GM12878 (cell line): Measurements from ENCODE around the gene UXT. TPM values are rescaled to one million over a fixed set of nuclear protein-coding genes. Genes with fewer than 3 reads are reported as not detected.

Source experiments
- CHD2 ChIP-seq: IDR thresholded peaks from 2 replicates; pipeline ENCODE4 v1.6.1; 2011; ENCODE audit warnings: low read depth, low read length, improper control_type of control experiment, borderline replicate concordance
- CREM ChIP-seq: IDR thresholded peaks from 2 replicates; pipeline ENCODE4 v1.6.1; 2014; ENCODE audit warnings: antibody characterized with exemption, low read depth
- EED ChIP-seq: sonication (generic); IDR thresholded peaks from 2 replicates; pipeline ENCODE4 v1.6.1; 2016; ENCODE audit warnings: antibody characterized with exemption, low read depth
- EGR1 ChIP-seq, 2 experiments: IDR thresholded peaks; 1 replicate in 1 of 2; 2 replicates in 1 of 2; pipeline ENCODE4 v1.6.1; 2011 to 2012; ENCODE audit warnings: low read depth in 2 of 2, low read length in 2 of 2, borderline replicate concordance in 1 of 2, mild to moderate bottlenecking in 1 of 2, moderate library complexity in 1 of 2
- EP300 ChIP-seq, 2 experiments: fragments of 150-350 bp in 1 of 2; IDR thresholded peaks; 2 replicates each; pipeline ENCODE4 v1.6.1; 2011 to 2012; ENCODE audit warnings: low read depth in 2 of 2, low read length in 2 of 2, borderline replicate concordance in 1 of 2, improper control_type of control experiment in 1 of 2, inconsistent platforms in 1 of 2; ENCODE audit not compliant: control insufficient read depth in 1 of 2
- IKZF1 ChIP-seq: fragments of 450-650 bp; conservative IDR thresholded peaks from 2 replicates; pipeline ENCODE4 v1.6.1; 2017; ENCODE audit warnings: antibody characterized with exemption, mild to moderate bottlenecking
- IRF4 ChIP-seq: IDR thresholded peaks from 2 replicates; pipeline ENCODE4 v1.6.1; 2011; ENCODE audit warnings: low read depth, low read length
- MYB ChIP-seq: fragments of 150-350 bp; IDR thresholded peaks from 2 replicates; pipeline ENCODE4 v1.6.1; 2014; ENCODE audit warnings: mild to moderate bottlenecking, low read depth, low read length, borderline replicate concordance
- NBN ChIP-seq: fragments of 450-650 bp; IDR thresholded peaks from 2 replicates; pipeline ENCODE4 v1.6.1; 2016
- NFXL1 ChIP-seq: fragments of 450-650 bp; IDR thresholded peaks from 2 replicates; pipeline ENCODE4 v1.6.1; 2017; ENCODE audit warnings: antibody characterized with exemption, mild to moderate bottlenecking, borderline replicate concordance
- POLR2AphosphoS2 ChIP-seq: IDR thresholded peaks from 2 replicates; pipeline ENCODE4 v1.6.1; 2011; ENCODE audit warnings: low read depth, mild to moderate bottlenecking, low read length, improper control_type of control experiment, moderate library complexity
- RFX5 ChIP-seq: IDR thresholded peaks from 2 replicates; pipeline ENCODE4 v1.6.1; 2011; ENCODE audit warnings: low read depth, low read length, improper control_type of control experiment
- SRF ChIP-seq, 2 experiments: IDR thresholded peaks; 2 replicates each; pipeline ENCODE4 v1.6.1; 2011; ENCODE audit warnings: low read depth in 2 of 2, low read length in 2 of 2, mild to moderate bottlenecking in 1 of 2, moderate library complexity in 1 of 2
- TCF12 ChIP-seq: IDR thresholded peaks from 2 replicates; pipeline ENCODE4 v1.6.1; 2011; ENCODE audit warnings: low read depth, mild to moderate bottlenecking, low read length
- WRNIP1 ChIP-seq: IDR thresholded peaks from 2 replicates; pipeline ENCODE4 v1.6.1; 2011; ENCODE audit warnings: low read depth, low read length, improper control_type of control experiment, borderline replicate concordance
- polyA plus RNA-seq, 11 experiments: library from polyadenylated mRNA; depleted of rRNA in 4 of 11; unstranded in 6 of 11; stranded (reverse) in 5 of 11; fragments of >200 nt; fragmentation: Nextera tagmentation in 4 of 11; fragmentation: Illumina TruSeq in 1 of 11; extraction: Ambion mirVana in 4 of 11; extraction: Trizol in 1 of 11; gene quantifications; 1 replicate in 1 of 11; 2 replicates in 10 of 11; pipeline versions ENCODE4 v1.2.1 to v1.2.3, GENCODE V29; 2011 to 2016; ENCODE audit warnings: inconsistent platforms in 2 of 11, missing spikeins in 2 of 11, low read depth in 1 of 11
- total RNA-seq, 4 experiments: library from RNA; depleted of rRNA in 3 of 4; stranded (reverse); fragments of >200 nt in 3 of 4; fragmentation: Illumina TruSeq in 1 of 4; extraction: Trizol in 1 of 4; gene quantifications; 2 replicates each; pipeline versions ENCODE4 v1.2.1 to v1.2.3, GENCODE V29; 2013 to 2021
- TF ChIP-seq, protein P1 (sequence below): fragments of 450-650 bp; IDR thresholded peaks from 2 replicates; pipeline ENCODE4 v1.6.1; 2017; ENCODE audit warnings: mild to moderate bottlenecking, moderate library complexity
- TF ChIP-seq, protein P2 (sequence below): IDR thresholded peaks from 2 replicates; pipeline ENCODE4 v1.6.1; 2011; ENCODE audit warnings: borderline replicate concordance, low read depth, mild to moderate bottlenecking, moderate library complexity, mixed read lengths, low read length; ENCODE audit not compliant: insufficient read depth; ENCODE audit errors: extremely low read length
- TF ChIP-seq, protein P3 (sequence below), 3 experiments: IDR thresholded peaks in 2 of 3; conservative IDR thresholded peaks in 1 of 3; 2 replicates each; pipeline ENCODE4 v1.5.1; 2011; ENCODE audit warnings: low read depth in 3 of 3, low read length in 3 of 3, mild to moderate bottlenecking in 3 of 3, control low read depth in 2 of 3, moderate library complexity in 2 of 3, inconsistent platforms in 1 of 3, mixed read lengths in 1 of 3; ENCODE audit not compliant: control insufficient read depth in 2 of 3, insufficient read depth in 1 of 3; ENCODE audit errors: extremely low read depth in 1 of 3

Gene UXT
- total and polyA plus RNA-seq, 10 of the 15 experiments (the other 5 are each of a cell fraction or from before 2014, with no cell fraction given), result 105 to 245 (median 206) TPM

DNA sequence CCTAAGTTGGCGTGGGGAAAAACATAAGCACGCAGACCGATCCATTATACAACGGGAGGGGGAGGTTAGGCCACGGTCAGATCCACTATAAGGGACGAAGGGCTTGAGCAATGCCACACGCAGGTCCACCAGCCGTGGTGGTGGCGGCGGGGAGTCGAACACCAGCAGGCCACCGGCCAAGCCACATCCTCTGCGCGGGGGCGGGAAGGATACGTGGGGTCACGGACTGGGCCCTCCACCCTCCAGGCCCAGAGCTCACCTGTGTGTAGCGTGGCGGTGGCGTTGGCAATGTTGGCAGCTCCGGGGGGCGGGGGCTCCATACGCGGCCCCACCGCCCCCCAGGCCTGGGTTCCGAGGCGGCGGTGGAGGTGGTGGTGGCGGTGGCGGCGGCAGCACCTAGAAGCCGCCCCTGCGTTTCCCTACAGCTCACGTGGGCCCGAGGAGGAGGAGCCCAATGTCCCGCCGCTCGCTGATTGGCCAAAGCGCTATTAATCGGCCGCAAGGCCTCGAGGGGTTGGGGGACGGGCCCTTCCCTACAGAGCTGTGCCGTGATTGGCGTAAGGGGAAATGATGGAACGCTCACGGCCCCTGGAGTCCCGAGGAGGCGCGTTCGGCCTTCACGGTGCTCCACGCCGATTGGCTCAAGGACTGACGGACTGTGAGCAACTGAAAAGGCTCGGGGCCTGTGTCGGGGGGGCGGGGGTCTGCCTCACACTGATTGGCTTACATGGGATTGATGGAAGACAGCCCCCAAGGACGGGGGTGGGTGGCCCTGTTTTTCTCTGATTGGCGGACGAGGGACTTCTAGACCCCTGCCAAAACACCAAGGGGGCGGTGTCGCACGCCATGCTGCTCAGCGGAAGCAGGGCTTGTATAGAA is 8.6 kb downstream of the UXT start, which contains the start of gene ELK1 (continued):
- TF ChIP-seq IKZF1 (peak; percentile 51; the same call in 1 of the 2 replicates), CHD2 (peak; percentile 68; the same call in 1 of the 2 replicates), EP300 (IDR thresholded peaks at IDR 0.05; ENCODE audit: borderline replicate concordance in 1 of 2, control insufficient read depth in 1 of 2, low read depth in 2 of 2, low read length in 2 of 2) (no peak), SRF (IDR thresholded peaks at IDR 0.05; ENCODE audit: low read depth in 2 of 2, low read length in 2 of 2) (peak; percentile 89 to 93; a peak in 3 of 4 replicates), TCF12 (0 out of 2 replicates have a peak, but pooled peaks have one; percentile 27), EED (0 out of 2 replicates have a peak, but pooled peaks have one; percentile 26), RFX5 (peak; percentile 62; the same call in 1 of the 2 replicates), IRF4 (no peak), POLR2AphosphoS2 (peak; percentile 53; the same call in 1 of the 2 replicates), CREM (peak; percentile 46), MYB (no peak), WRNIP1 (no peak), NFXL1 (no peak), NBN (peak; percentile 36; the same call in 1 of the 2 replicates), EGR1 (IDR thresholded peaks at IDR 0.05; ENCODE audit: borderline replicate concordance in 1 of 2, low read depth in 2 of 2, low read length in 2 of 2) (peak in 1 of 2 experiments; percentile 85; a peak in 2 of 3 replicates)
- TF ChIP-seq, protein P1, sequence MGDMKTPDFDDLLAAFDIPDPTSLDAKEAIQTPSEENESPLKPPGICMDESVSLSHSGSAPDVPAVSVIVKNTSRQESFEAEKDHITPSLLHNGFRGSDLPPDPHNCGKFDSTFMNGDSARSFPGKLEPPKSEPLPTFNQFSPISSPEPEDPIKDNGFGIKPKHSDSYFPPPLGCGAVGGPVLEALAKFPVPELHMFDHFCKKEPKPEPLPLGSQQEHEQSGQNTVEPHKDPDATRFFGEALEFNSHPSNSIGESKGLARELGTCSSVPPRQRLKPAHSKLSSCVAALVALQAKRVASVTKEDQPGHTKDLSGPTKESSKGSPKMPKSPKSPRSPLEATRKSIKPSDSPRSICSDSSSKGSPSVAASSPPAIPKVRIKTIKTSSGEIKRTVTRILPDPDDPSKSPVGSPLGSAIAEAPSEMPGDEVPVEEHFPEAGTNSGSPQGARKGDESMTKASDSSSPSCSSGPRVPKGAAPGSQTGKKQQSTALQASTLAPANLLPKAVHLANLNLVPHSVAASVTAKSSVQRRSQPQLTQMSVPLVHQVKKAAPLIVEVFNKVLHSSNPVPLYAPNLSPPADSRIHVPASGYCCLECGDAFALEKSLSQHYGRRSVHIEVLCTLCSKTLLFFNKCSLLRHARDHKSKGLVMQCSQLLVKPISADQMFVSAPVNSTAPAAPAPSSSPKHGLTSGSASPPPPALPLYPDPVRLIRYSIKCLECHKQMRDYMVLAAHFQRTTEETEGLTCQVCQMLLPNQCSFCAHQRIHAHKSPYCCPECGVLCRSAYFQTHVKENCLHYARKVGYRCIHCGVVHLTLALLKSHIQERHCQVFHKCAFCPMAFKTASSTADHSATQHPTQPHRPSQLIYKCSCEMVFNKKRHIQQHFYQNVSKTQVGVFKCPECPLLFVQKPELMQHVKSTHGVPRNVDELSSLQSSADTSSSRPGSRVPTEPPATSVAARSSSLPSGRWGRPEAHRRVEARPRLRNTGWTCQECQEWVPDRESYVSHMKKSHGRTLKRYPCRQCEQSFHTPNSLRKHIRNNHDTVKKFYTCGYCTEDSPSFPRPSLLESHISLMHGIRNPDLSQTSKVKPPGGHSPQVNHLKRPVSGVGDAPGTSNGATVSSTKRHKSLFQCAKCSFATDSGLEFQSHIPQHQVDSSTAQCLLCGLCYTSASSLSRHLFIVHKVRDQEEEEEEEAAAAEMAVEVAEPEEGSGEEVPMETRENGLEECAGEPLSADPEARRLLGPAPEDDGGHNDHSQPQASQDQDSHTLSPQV, result no peak
- TF ChIP-seq, protein P2, sequence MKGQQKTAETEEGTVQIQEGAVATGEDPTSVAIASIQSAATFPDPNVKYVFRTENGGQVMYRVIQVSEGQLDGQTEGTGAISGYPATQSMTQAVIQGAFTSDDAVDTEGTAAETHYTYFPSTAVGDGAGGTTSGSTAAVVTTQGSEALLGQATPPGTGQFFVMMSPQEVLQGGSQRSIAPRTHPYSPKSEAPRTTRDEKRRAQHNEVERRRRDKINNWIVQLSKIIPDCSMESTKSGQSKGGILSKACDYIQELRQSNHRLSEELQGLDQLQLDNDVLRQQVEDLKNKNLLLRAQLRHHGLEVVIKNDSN, result peak; percentile 76
- TF ChIP-seq, protein P3, sequence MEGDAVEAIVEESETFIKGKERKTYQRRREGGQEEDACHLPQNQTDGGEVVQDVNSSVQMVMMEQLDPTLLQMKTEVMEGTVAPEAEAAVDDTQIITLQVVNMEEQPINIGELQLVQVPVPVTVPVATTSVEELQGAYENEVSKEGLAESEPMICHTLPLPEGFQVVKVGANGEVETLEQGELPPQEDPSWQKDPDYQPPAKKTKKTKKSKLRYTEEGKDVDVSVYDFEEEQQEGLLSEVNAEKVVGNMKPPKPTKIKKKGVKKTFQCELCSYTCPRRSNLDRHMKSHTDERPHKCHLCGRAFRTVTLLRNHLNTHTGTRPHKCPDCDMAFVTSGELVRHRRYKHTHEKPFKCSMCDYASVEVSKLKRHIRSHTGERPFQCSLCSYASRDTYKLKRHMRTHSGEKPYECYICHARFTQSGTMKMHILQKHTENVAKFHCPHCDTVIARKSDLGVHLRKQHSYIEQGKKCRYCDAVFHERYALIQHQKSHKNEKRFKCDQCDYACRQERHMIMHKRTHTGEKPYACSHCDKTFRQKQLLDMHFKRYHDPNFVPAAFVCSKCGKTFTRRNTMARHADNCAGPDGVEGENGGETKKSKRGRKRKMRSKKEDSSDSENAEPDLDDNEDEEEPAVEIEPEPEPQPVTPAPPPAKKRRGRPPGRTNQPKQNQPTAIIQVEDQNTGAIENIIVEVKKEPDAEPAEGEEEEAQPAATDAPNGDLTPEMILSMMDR (IDR thresholded peaks at IDR 0.05 in 2 of 3, conservative IDR thresholded peaks at IDR 0.05 in 1 of 3; ENCODE audit: control insufficient read depth in 2 of 3, extremely low read depth in 1 of 3, insufficient read depth in 1 of 3, low read depth in 3 of 3, low read length in 3 of 3), result no peak
